ENCODE measurements around the gene IPO5. TPM values are rescaled to one million over a fixed set of nuclear protein-coding genes. Genes with fewer than 3 reads are reported as not detected.
"Not testable (repeated sequence)": the region's sequence is repeated elsewhere in the genome, so short reads cannot be mapped to it uniquely, and the experiment has no call there.

The IPO5 gene
- total and polyA plus RNA-seq, 3 donors from 2014 or later: 231 to 465 (median 323) TPM

- no peak for DNase-seq
- intact Hi-C loops (cut with DNase I; ENCODE audit: low total_unique reads): no loop called here
- TF ChIP-seq CTCF (IDR thresholded peaks at IDR 0.05) (no peak), POLR2A (IDR thresholded peaks at IDR 0.05) (no peak)
Measured at GRCh38 chr13:97945792-97946419, 7.6 kb upstream of the IPO5 start.

GRCh38 chr13:97946951-97947588 is 6.4 kb upstream of the IPO5 start:
- Histone ChIP-seq H3K27ac (no peak overlapping the region), H3K36me3 (ENCODE audit: low read depth, missing control alignments) (no peaks in the 10 kb centered on the region), H3K9me3 (no peaks in the 10 kb centered on the region), H3K4me1 (no peaks in the 10 kb centered on the region), H3K27me3 (no peaks in the 10 kb centered on the region), H3K4me3 (no peak overlapping the region)
- no peak for DNase-seq
- WGBS, 2 donors: 81 to 94% methylated on average over 3 of the region's 3 CpGs
- TF ChIP-seq CTCF (IDR thresholded peaks at IDR 0.05): no peak
- no peak for TF ChIP-seq POLR2A (IDR thresholded peaks at IDR 0.05)
- intact Hi-C loops (cut with DNase I; ENCODE audit: low total_unique reads): no loop called here

More at GRCh38 chr13:97945792-97946419, 7.6 kb upstream of the IPO5 start:
- Histone ChIP-seq H3K36me3 (ENCODE audit: low read depth, missing control alignments) (no peaks in the 10 kb centered on the region), H3K27me3 (no peaks in the 10 kb centered on the region), H3K9me3 (no peaks in the 10 kb centered on the region), H3K27ac (no peak overlapping the region), H3K4me3 (no peak overlapping the region), H3K4me1 (no peaks in the 10 kb centered on the region)
- 88 to 95% methylated on average over 5 of the region's 5 CpGs for WGBS, 2 donors

GRCh38 chr13:97948041-97948440 is 5.4 kb upstream of the IPO5 start:
- Histone ChIP-seq H3K4me3 (no peak overlapping the region), H3K27ac (no peak overlapping the region), H3K9me3 (no peaks in the 10 kb centered on the region), H3K36me3 (ENCODE audit: low read depth, missing control alignments) (no peaks in the 10 kb centered on the region), H3K27me3 (no peaks in the 10 kb centered on the region), H3K4me1 (no peaks in the 10 kb centered on the region)
- no peak for TF ChIP-seq POLR2A (IDR thresholded peaks at IDR 0.05)
- no peak for TF ChIP-seq CTCF (IDR thresholded peaks at IDR 0.05)
- intact Hi-C loops (cut with DNase I; ENCODE audit: low total_unique reads): no loop called here
- no peak for DNase-seq
- 94 to 99% methylated on average over 3 of the region's 3 CpGs for WGBS, 2 donors

GRCh38 chr13:97949316-97949715 is 4.2 kb upstream of the IPO5 start:
- H3K27me3 ChIP-seq; H3K4me1 ChIP-seq; intact Hi-C loops (cut with DNase I; ENCODE audit: low total_unique reads); DNase-seq; H3K27ac ChIP-seq; H3K9me3 ChIP-seq; H3K4me3 ChIP-seq; H3K36me3 ChIP-seq (ENCODE audit: low read depth, missing control alignments): not testable (repeated sequence)
- WGBS, 2 donors: 86 to 91% methylated on average over 5 of the region's 5 CpGs

- WGBS, 2 donors: 71 to 82% methylated on average over 4 of the region's 4 CpGs
- Histone ChIP-seq H3K27me3 (no peaks in the 10 kb centered on the region), H3K4me1 (no peaks in the 10 kb centered on the region), H3K27ac (no peak overlapping the region), H3K9me3 (no peaks in the 10 kb centered on the region), H3K36me3 (ENCODE audit: low read depth, missing control alignments) (no peaks in the 10 kb centered on the region), H3K4me3 (no peak overlapping the region)
- TF ChIP-seq POLR2A (IDR thresholded peaks at IDR 0.05) (no peak), CTCF (IDR thresholded peaks at IDR 0.05) (no peak)
- intact Hi-C loops (cut with DNase I; ENCODE audit: low total_unique reads): no loop called here
- no peak for DNase-seq
Measured at GRCh38 chr13:97951376-97951775, 2.1 kb upstream of the IPO5 start.

GRCh38 chr13:97952831-97953230 is 644 bp upstream of the IPO5 start:
- H3K36me3 ChIP-seq (ENCODE audit: low read depth, missing control alignments); H3K27me3 ChIP-seq; H3K27ac ChIP-seq; H3K4me3 ChIP-seq; H3K9me3 ChIP-seq; intact Hi-C loops (cut with DNase I; ENCODE audit: low total_unique reads); H3K4me1 ChIP-seq; DNase-seq: not testable (repeated sequence)
- 84 to 92% methylated on average over 4 of the region's 4 CpGs for WGBS, 2 donors

All from testis (tissue), 3 donors.